Activated CD4-positive, alpha-beta T cell treated with anti-CD3 and anti-CD28 coated beads, Interleukin-2, amount 10 ng/mL, durations not matched to agents 24 days and 14 days (primary cell): Measurements from ENCODE around the gene NOL6. TPM values are rescaled to one million over a fixed set of nuclear protein-coding genes. Genes with fewer than 3 reads are reported as not detected.
"Not testable (repeated sequence)": the region's sequence is repeated elsewhere in the genome, so short reads cannot be mapped to it uniquely, and the experiment has no call there.

Experiments used
- DNase-seq: peaks from one replicate; pipeline ENCODE4 v3.0.0; 2022
- H3K27ac Mint-ChIP-seq: one replicate; pipeline ENCODE4 v1.8.0; 2022; ENCODE audit warnings: mild to moderate bottlenecking, mixed read lengths
- H3K27me3 Mint-ChIP-seq: one replicate; pipeline ENCODE4 v1.8.0; 2022; ENCODE audit warnings: mixed read lengths
- H3K36me3 Mint-ChIP-seq: one replicate; pipeline ENCODE4 v1.8.0; 2022; ENCODE audit warnings: low read depth, mild to moderate bottlenecking, mixed read lengths
- H3K4me1 Mint-ChIP-seq: one replicate; pipeline ENCODE4 v1.8.0; 2021; ENCODE audit warnings: mixed read lengths
- H3K4me3 Mint-ChIP-seq: one replicate; pipeline ENCODE4 v1.8.0; 2022; ENCODE audit warnings: mild to moderate bottlenecking, moderate library complexity, mixed read lengths
- H3K9me3 Mint-ChIP-seq: one replicate; pipeline ENCODE4 v1.8.0; 2021; ENCODE audit warnings: mixed read lengths
- intact Hi-C: fragments of 100-400 bp; cut with micrococcal nuclease; formaldehyde crosslinking; loops from one replicate; pipeline ENCODE4 v1.15.1; 2023
- total RNA-seq: library from RNA; stranded (reverse); gene quantifications from 2 replicates; pipeline ENCODE4 v1.2.3, GENCODE V29; 2022

NOL6 gene
- total RNA-seq, 1 donor from 2014 or later, result 86.7 TPM

- DNase-seq, result no peak
- Mint-ChIP-seq H3K4me3 (no peak overlapping the region), H3K9me3 (no peaks in the 10 kb centered on the region), H3K27me3 (peaks cover 2% of the 10 kb centered on the region), H3K4me1 (peaks cover 4% of the 10 kb centered on the region), H3K36me3 (no peaks in the 10 kb centered on the region), H3K27ac (no peak overlapping the region)
- intact Hi-C loops, result no loop called here
Observed at GRCh38 chr9:33426843-33427293, 46.9 kb downstream of the NOL6 start.

- H3K4me1 Mint-ChIP-seq, result peaks cover 5% of the 10 kb centered on the region
- no peak for DNase-seq
- H3K4me3 Mint-ChIP-seq, result no peak overlapping the region
- no peak overlapping the region for H3K27ac Mint-ChIP-seq
- H3K27me3 Mint-ChIP-seq, result peaks cover 4% of the 10 kb centered on the region
- intact Hi-C loops, result no loop called here
- H3K36me3 Mint-ChIP-seq, result no peaks in the 10 kb centered on the region
- no peaks in the 10 kb centered on the region for H3K9me3 Mint-ChIP-seq
Observed at GRCh38 chr9:33425128-33425533, 48.6 kb downstream of the NOL6 start.

- H3K36me3 Mint-ChIP-seq, H3K4me1 Mint-ChIP-seq, intact Hi-C loops, H3K27me3 Mint-ChIP-seq, H3K4me3 Mint-ChIP-seq, H3K9me3 Mint-ChIP-seq, H3K27ac Mint-ChIP-seq, DNase-seq: not testable (repeated sequence)
Observed at GRCh38 chr9:33424492-33424891, 49.2 kb downstream of the NOL6 start.

GRCh38 chr9:33424043-33424442, 49.7 kb downstream of the NOL6 start:
- H3K36me3 Mint-ChIP-seq, H3K9me3 Mint-ChIP-seq, H3K4me1 Mint-ChIP-seq, H3K27ac Mint-ChIP-seq, H3K4me3 Mint-ChIP-seq, intact Hi-C loops, H3K27me3 Mint-ChIP-seq, DNase-seq: not testable (repeated sequence)

GRCh38 chr9:33419708-33420303, 53.9 kb downstream of the NOL6 start:
- H3K4me3 Mint-ChIP-seq, result no peak overlapping the region
- no peaks in the 10 kb centered on the region for H3K36me3 Mint-ChIP-seq
- DNase-seq, result no peak
- H3K27me3 Mint-ChIP-seq, result peaks cover 2% of the 10 kb centered on the region
- intact Hi-C loops, result loop anchor here (5.0 kb wide), 1 partner anchor 343 kb away; the partner anchor contains the start of gene SMU1
- H3K4me1 Mint-ChIP-seq, result peaks cover 41% of the 10 kb centered on the region
- no peaks in the 10 kb centered on the region for H3K9me3 Mint-ChIP-seq
- H3K27ac Mint-ChIP-seq, result no peak overlapping the region

- DNase-seq, result no peak
- no peaks in the 10 kb centered on the region for H3K36me3 Mint-ChIP-seq
- no peak overlapping the region for H3K27ac Mint-ChIP-seq
- H3K4me1 Mint-ChIP-seq, result peaks cover 50% of the 10 kb centered on the region
- H3K27me3 Mint-ChIP-seq, result peaks cover 2% of the 10 kb centered on the region
- no peak overlapping the region for H3K4me3 Mint-ChIP-seq
- intact Hi-C loops, result loop anchor here (5.0 kb wide), 1 partner anchor 341 kb away; the partner anchor contains the start of gene SMU1
- H3K9me3 Mint-ChIP-seq, result no peaks in the 10 kb centered on the region
Observed at GRCh38 chr9:33418090-33418489, 55.6 kb downstream of the NOL6 start.

GRCh38 chr9:33416996-33417395, 56.7 kb downstream of the NOL6 start:
- H3K27ac Mint-ChIP-seq, result peak overlapping the region; percentile 82
- peaks cover 2% of the 10 kb centered on the region for H3K27me3 Mint-ChIP-seq
- H3K9me3 Mint-ChIP-seq, result no peaks in the 10 kb centered on the region
- peak overlapping the region; percentile 69 for H3K4me3 Mint-ChIP-seq
- no peaks in the 10 kb centered on the region for H3K36me3 Mint-ChIP-seq
- peaks cover 50% of the 10 kb centered on the region for H3K4me1 Mint-ChIP-seq
- intact Hi-C loops, result loop anchor here (5.0 kb wide), 1 partner anchor 340 kb away; the partner anchor contains the start of gene SMU1
- peak; percentile 75 for DNase-seq

- peak overlapping the region; percentile 94 for H3K27ac Mint-ChIP-seq
- peaks cover 2% of the 10 kb centered on the region for H3K27me3 Mint-ChIP-seq
- intact Hi-C loops, result loop anchor here (1.0 to 5.0 kb wide), 5 partner anchors 31 to 338 kb away; partner anchors contain the start of genes NFX1 and SMU1
- peaks cover 50% of the 10 kb centered on the region for H3K4me1 Mint-ChIP-seq
- H3K36me3 Mint-ChIP-seq, result no peaks in the 10 kb centered on the region
- no peaks in the 10 kb centered on the region for H3K9me3 Mint-ChIP-seq
- H3K4me3 Mint-ChIP-seq, result peak overlapping the region; percentile 69
- peak; percentile 98 for DNase-seq
Observed at GRCh38 chr9:33415501-33416038, 58.2 kb downstream of the NOL6 start.

- intact Hi-C loops, result loop anchor here (1.0 to 5.0 kb wide), 5 partner anchors 31 to 338 kb away; partner anchors contain the start of genes NFX1 and SMU1
- H3K9me3 Mint-ChIP-seq, result no peaks in the 10 kb centered on the region
- no peaks in the 10 kb centered on the region for H3K36me3 Mint-ChIP-seq
- H3K4me1 Mint-ChIP-seq, result peaks cover 44% of the 10 kb centered on the region
- peak; percentile 61 for DNase-seq
- H3K27me3 Mint-ChIP-seq, result no peaks in the 10 kb centered on the region
- H3K4me3 Mint-ChIP-seq, result peak overlapping the region; percentile 69
- H3K27ac Mint-ChIP-seq, result peak overlapping the region; percentile 94
Observed at GRCh38 chr9:33414889-33415500, 58.7 kb downstream of the NOL6 start.

GRCh38 chr9:33414268-33414667, 59.5 kb downstream of the NOL6 start:
- intact Hi-C loops, result loop anchor here (2.0 kb wide), 2 partner anchors 39 to 53 kb away; no protein-coding TSS in a partner anchor
- Mint-ChIP-seq H3K9me3 (no peaks in the 10 kb centered on the region), H3K27me3 (no peaks in the 10 kb centered on the region), H3K4me1 (peaks cover 43% of the 10 kb centered on the region), H3K4me3 (peak overlapping the region; percentile 9), H3K36me3 (no peaks in the 10 kb centered on the region), H3K27ac (peak overlapping the region; percentile 94)
- DNase-seq, result peak; percentile 70

Other genes with a start within 250 kb of the NOL6 start
- not detected in 2 replicates for gene SPINK4, start 233.8 kb downstream of the NOL6 start, total RNA-seq
- gene BAG1, start 209.2 kb downstream of the NOL6 start, total RNA-seq, result 72.4 and 73.6 TPM in 2 replicates
- gene CHMP5, start 208.9 kb downstream of the NOL6 start, total RNA-seq, result 73.9 and 77.7 TPM in 2 replicates
- gene NFX1, start 183.4 kb downstream of the NOL6 start, total RNA-seq, result 37.2 and 38.7 TPM in 2 replicates
- not detected in 2 replicates for gene AQP7, start 71.4 kb downstream of the NOL6 start, total RNA-seq
- gene AQP3, start 26.3 kb downstream of the NOL6 start, total RNA-seq, result 3.2 and 4.1 TPM in 2 replicates
- 0.65 and 1.1 TPM in 2 replicates for gene ANKRD18B, start 50.3 kb upstream of the NOL6 start, total RNA-seq